Measurements from ENCODE around the gene AGBL4.

DNA sequence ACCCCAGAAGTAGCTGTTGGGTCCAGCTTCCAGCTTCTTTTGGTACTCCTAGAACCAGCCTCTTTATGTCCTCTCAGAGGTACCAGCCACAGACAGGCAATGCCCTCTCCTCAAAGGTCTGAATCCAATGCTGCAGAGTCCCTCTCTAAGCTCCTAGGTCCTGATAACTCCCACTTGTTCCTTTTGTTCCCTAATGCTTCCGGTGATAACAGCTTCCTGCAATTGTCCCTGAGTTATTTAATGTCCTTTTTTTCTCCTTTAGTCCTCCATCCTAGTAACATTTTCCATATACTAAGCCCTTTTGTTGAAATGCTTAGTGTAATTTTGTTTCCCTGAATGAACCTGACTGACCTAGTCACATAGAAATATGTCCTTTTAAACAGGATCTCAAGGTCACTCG, 1045.3 kb downstream of the AGBL4 start:
- TF ChIP-seq CTCF (IDR thresholded peaks at IDR 0.05) (no peak), EP300 (IDR thresholded peaks at IDR 0.05) (no peak), POLR2A (IDR thresholded peaks at IDR 0.05) (no peak)
